Endothelial cell of umbilical vein (primary cell): ENCODE measurements around the gene CAMTA1. TPM values are rescaled to one million over a fixed set of nuclear protein-coding genes. Genes with fewer than 3 reads are reported as not detected.
A peak's percentile ranks its signal among the peaks of the same experiment; 100 is the strongest.

Experiments
- BruUV-seq: library from RNA; stranded (reverse); fragments of 400-500 nt; replicated peaks from 2 replicates; lab custom pipeline; 2021; lab: Mats Ljungman, UMichigan
- CTCF ChIA-PET: fragments of 300-600, 350-600 bp; sonication (Branson Sonifier 250); formaldehyde crosslinking; loops from one replicate; lab custom pipeline; 2021; ENCODE audit warnings: antibody characterized with exemption, inconsistent platforms; lab: Charles Lee
- POLR2A ChIA-PET: fragments of 300-600, 350-600 bp; sonication (Branson Sonifier 250); formaldehyde crosslinking; loops from one replicate; lab custom pipeline; 2021; ENCODE audit warnings: antibody characterized with exemption, inconsistent platforms; lab: Charles Lee
- DNase-seq: peaks from one replicate; pipeline ENCODE4 v3.0.0-alpha.2; 2011; ENCODE audit warnings: low read depth, low spot score
- FAIRE-seq: peaks from 2 replicates; lab custom pipeline; 2011; peaks lifted over from hg19 to GRCh38; lab: Jason Lieb, UNC
- H2AFZ ChIP-seq: 2 replicates; pipeline ENCODE4 v1.6.0; 2012; ENCODE audit warnings: low read depth, low read length, control low read depth, inconsistent platforms
- H3K27ac ChIP-seq: 2 replicates; pipeline ENCODE4 v1.5.1; 2011; ENCODE audit warnings: low read depth, mild to moderate bottlenecking, control low read depth, low read length, moderate library complexity; ENCODE audit not compliant: insufficient read depth
- H3K27me3 ChIP-seq, 2 experiments: 2 replicates each; pipeline versions ENCODE4 v1.6.0 to v1.6.1; 2011; ENCODE audit warnings: low read length in 2 of 2, mixed read lengths in 1 of 2; ENCODE audit not compliant: control insufficient read depth in 2 of 2, insufficient read depth in 2 of 2
- H3K36me3 ChIP-seq, 2 experiments: 2 replicates in 1 of 2; 3 replicates in 1 of 2; pipeline ENCODE4 v1.5.1; 2011; ENCODE audit warnings: low read length in 2 of 2, mild to moderate bottlenecking in 1 of 2, moderate library complexity in 1 of 2; ENCODE audit not compliant: control insufficient read depth in 2 of 2, insufficient read depth in 2 of 2; ENCODE audit errors: extremely low read depth in 1 of 2
- H3K4me1 ChIP-seq: 3 replicates; pipeline ENCODE4 v1.5.1; 2011; ENCODE audit warnings: mild to moderate bottlenecking, low read length; ENCODE audit not compliant: control insufficient read depth, insufficient read depth; ENCODE audit errors: extremely low read depth
- H3K4me2 ChIP-seq: 2 replicates; pipeline ENCODE4 v1.6.1; 2011; ENCODE audit warnings: low read length, control low read depth, mixed read lengths; ENCODE audit not compliant: insufficient read depth
- H3K4me3 ChIP-seq, 3 experiments: fragments of 200-600 bp in 1 of 3; sonication (generic), shearing (Covaris generic) in 1 of 3; replicated peaks in 1 of 3; 2 replicates each; pipeline ENCODE4 v1.5.1; 2011 to 2016; ENCODE audit warnings: control low read depth in 3 of 3, low read length in 3 of 3, mild to moderate bottlenecking in 2 of 3, inconsistent platforms in 1 of 3, low read depth in 1 of 3, moderate library complexity in 1 of 3; ENCODE audit not compliant: insufficient read depth in 1 of 3
- H3K79me2 ChIP-seq: 2 replicates; pipeline ENCODE4 v1.6.0; 2012; ENCODE audit warnings: low read length, inconsistent platforms; ENCODE audit not compliant: control insufficient read depth, insufficient read depth
- H3K9ac ChIP-seq: replicated peaks from 2 replicates; pipeline ENCODE3; 2011; ENCODE audit warnings: low read length, control low read depth; ENCODE audit not compliant: insufficient read depth; ENCODE audit errors: extremely low read depth
- H3K9me1 ChIP-seq: replicated peaks from 3 replicates; pipeline ENCODE4 v1.6.0; 2011; ENCODE audit warnings: mild to moderate bottlenecking, low read length; ENCODE audit not compliant: control insufficient read depth, insufficient read depth; ENCODE audit errors: extremely low read depth
- H3K9me3 ChIP-seq: replicated peaks from 2 replicates; pipeline ENCODE4 v1.5.1; 2012; ENCODE audit warnings: low read length, inconsistent platforms; ENCODE audit not compliant: control insufficient read depth, insufficient read depth
- H4K20me1 ChIP-seq: replicated peaks from 2 replicates; pipeline ENCODE3; 2011; ENCODE audit warnings: mild to moderate bottlenecking, low read length; ENCODE audit not compliant: control insufficient read depth, insufficient read depth; ENCODE audit errors: extremely low read depth
- CTCF ChIP-seq, 2 donors: IDR thresholded peaks; 1 replicate in 1 of 2; 2 replicates in 1 of 2; pipeline ENCODE4 v1.5.1; 2011; ENCODE audit warnings: low read length in 2 of 2, mild to moderate bottlenecking in 2 of 2, moderate library complexity in 2 of 2, control low read depth in 1 of 2, inconsistent platforms in 1 of 2, low read depth in 1 of 2; ENCODE audit not compliant: insufficient read depth in 1 of 2; ENCODE audit errors: extremely low read depth in 1 of 2
- EZH2 ChIP-seq: IDR thresholded peaks from 2 replicates; pipeline ENCODE4 v1.6.1; 2012; ENCODE audit warnings: borderline replicate concordance, low read depth, mild to moderate bottlenecking, moderate library complexity, low read length, inconsistent platforms; ENCODE audit not compliant: severe bottlenecking
- FOS ChIP-seq: IDR thresholded peaks from 2 replicates; pipeline ENCODE4 v1.6.1; 2011; ENCODE audit warnings: mild to moderate bottlenecking, low read length, moderate library complexity, borderline replicate concordance; ENCODE audit not compliant: insufficient read depth
- GATA2 ChIP-seq: IDR thresholded peaks from 2 replicates; pipeline ENCODE4 v1.7.0; 2011; ENCODE audit warnings: low read depth, mild to moderate bottlenecking, moderate library complexity, mixed read lengths, low read length; ENCODE audit not compliant: insufficient read length, insufficient read depth
- JUN ChIP-seq: IDR thresholded peaks from 2 replicates; pipeline ENCODE4 v1.6.1; 2011; ENCODE audit warnings: borderline replicate concordance, low read depth; ENCODE audit not compliant: insufficient read length, insufficient read depth
- MAX ChIP-seq: IDR thresholded peaks from 2 replicates; pipeline ENCODE4 v1.6.1; 2011; ENCODE audit not compliant: insufficient read depth, insufficient read length
- MYC ChIP-seq: IDR thresholded peaks from one replicate; pipeline ENCODE4 v1.6.1; 2011; ENCODE audit warnings: mild to moderate bottlenecking, low read depth, low read length
- POLR2A ChIP-seq: IDR thresholded peaks from 2 replicates; pipeline ENCODE4 v1.6.1; 2012; ENCODE audit warnings: low read depth, mild to moderate bottlenecking, control low read depth, low read length
- POLR2AphosphoS5 ChIP-seq: IDR thresholded peaks from 2 replicates; pipeline ENCODE4 v1.6.1; 2012; ENCODE audit warnings: low read depth, mild to moderate bottlenecking, control low read depth, low read length, moderate library complexity; ENCODE audit not compliant: insufficient read depth
- dilution Hi-C: fragments of 300-500 bp; cut with MboI; formaldehyde crosslinking; loops from one replicate; pipeline ENCODE4 v1.15.0; 2019; ENCODE audit warnings: low sequenced_read_pairs; ENCODE audit not compliant: extremely low pct_ligation_motif_present
- intact Hi-C: fragments of 100-400 bp; cut with micrococcal nuclease; formaldehyde crosslinking; loops from one replicate; pipeline ENCODE4 v1.10.0; 2022
- polyA plus RNA-seq, 4 experiments: library from polyadenylated mRNA; depleted of rRNA in 3 of 4; stranded (reverse) in 3 of 4; unstranded in 1 of 4; fragments of >200 nt; gene quantifications; 2 replicates each; pipeline versions ENCODE4 v1.2.1 to v1.2.3, GENCODE V29; 2011 to 2012; ENCODE audit warnings: missing spikeins in 1 of 4
- total RNA-seq: library from RNA; stranded (reverse); gene quantifications from 2 replicates; pipeline ENCODE4 v1.2.3, GENCODE V29; 2021

CAMTA1 gene
- total and polyA plus RNA-seq, 2 donors (not counting 3 experiments of a cell fraction or from before 2014, with no cell fraction given) = 50.8 to 92.7 TPM

GRCh38 chr1:6962478-6962995 is 177.3 kb downstream of the CAMTA1 start:
- Histone ChIP-seq H3K4me3 (no peak overlapping the region), H3K27ac (no peak overlapping the region), H3K4me2 (no peak overlapping the region), H4K20me1 (no peaks in the 10 kb centered on the region), H3K9me1 (no peaks in the 10 kb centered on the region), H3K36me3 (no peaks in the 10 kb centered on the region), H3K79me2 (no peaks in the 10 kb centered on the region), H3K27me3 (peaks cover 0 to 6% of the 10 kb centered on the region in 2 experiments), H3K4me1 (no peaks in the 10 kb centered on the region), H2AFZ (peak overlapping the region; percentile 26), H3K9ac (no peak overlapping the region), H3K9me3 (no peaks in the 10 kb centered on the region)
- intact Hi-C loops (no loop called here), dilution Hi-C loops (no loop called here)
- FAIRE-seq (no peak), DNase-seq (peak; percentile 3)
- ChIA-PET CTCF (interaction anchor here (1.3 to 1.4 kb wide), 2 partner anchors 80 to 167 kb away, joined by 4 read pairs; no protein-coding TSS in a partner anchor), POLR2A (no interaction called here)
- no peak for TF ChIP-seq POLR2A
- no peak for TF ChIP-seq CTCF (IDR thresholded peaks at IDR 0.05; ENCODE audit: extremely low read depth in 1 of 2, insufficient read depth in 1 of 2, low read depth in 1 of 2, low read length in 2 of 2)
- TF ChIP-seq POLR2AphosphoS5 = no peak
- TF ChIP-seq EZH2 = no peak
- no peak for TF ChIP-seq JUN
- no peak for TF ChIP-seq MYC
- no peak for TF ChIP-seq FOS
- no peak for TF ChIP-seq MAX
- TF ChIP-seq GATA2 = no peak
- BruUV-seq = no TSS peak
